Stimulated activated CD4-positive, alpha-beta T cell treated with anti-CD3 and anti-CD28 coated beads, Interleukin-15, amount 100 ng/mL, for 48 hours (primary cell): ENCODE data around the gene DHRS9.
"Not testable (repeated sequence)": the region's sequence is repeated elsewhere in the genome, so short reads cannot be mapped to it uniquely, and the experiment has no call there.

Experiments used
- DNase-seq, 2 donors: peaks; one replicate each; pipeline ENCODE4 v3.0.0-alpha.2; 2020; ENCODE audit warnings: low read depth in 2 of 2

Gene DHRS9

DNA sequence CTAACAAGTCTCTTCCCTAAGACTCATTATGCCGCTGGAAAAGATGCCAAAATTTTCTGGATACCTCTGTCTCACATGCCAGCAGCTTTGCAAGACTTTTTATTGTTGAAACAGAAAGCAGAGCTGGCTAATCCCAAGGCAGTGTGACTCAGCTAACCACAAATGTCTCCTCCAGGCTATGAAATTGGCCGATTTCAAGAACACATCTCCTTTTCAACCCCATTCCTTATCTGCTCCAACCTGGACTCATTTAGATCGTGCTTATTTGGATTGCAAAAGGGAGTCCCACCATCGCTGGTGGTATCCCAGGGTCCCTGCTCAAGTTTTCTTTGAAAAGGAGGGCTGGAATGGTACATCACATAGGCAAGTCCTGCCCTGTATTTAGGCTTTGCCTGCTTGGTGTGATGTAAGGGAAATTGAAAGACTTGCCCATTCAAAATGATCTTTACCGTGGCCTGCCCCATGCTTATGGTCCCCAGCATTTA lies 26.3 kb downstream of the DHRS9 start:
- no peak for DNase-seq

- no peak for DNase-seq
Observed at GRCh38 chr2:169104848-169105247, 35.5 kb downstream of the DHRS9 start.

GRCh38 chr2:169105476-169105875 lies 36.1 kb downstream of the DHRS9 start:
- no peak for DNase-seq

DNA sequence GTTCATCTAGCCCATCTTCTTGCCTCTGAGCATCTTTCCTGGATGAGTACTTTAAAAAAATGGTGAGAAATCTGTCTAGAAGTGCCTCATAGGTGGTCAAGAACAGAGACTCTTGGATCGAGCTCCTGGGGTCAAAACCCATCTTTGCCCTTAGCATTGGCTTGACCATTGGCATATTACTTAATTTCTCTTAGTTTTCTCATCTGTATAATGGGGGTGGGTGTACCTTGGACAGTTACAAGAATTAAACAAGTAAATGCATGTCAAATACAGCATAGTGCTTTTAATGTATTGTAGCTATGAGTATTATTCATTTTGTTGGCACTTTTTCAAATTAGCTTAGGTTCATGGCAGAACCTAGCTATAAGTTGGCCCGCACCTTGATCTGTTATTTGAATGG lies 36.8 kb downstream of the DHRS9 start:
- DNase-seq = no peak

GRCh38 chr2:169106563-169107545 lies 37.5 kb downstream of the DHRS9 start:
- no peak for DNase-seq

GRCh38 chr2:169107645-169108044 lies 38.3 kb downstream of the DHRS9 start:
- no peak for DNase-seq

DNA sequence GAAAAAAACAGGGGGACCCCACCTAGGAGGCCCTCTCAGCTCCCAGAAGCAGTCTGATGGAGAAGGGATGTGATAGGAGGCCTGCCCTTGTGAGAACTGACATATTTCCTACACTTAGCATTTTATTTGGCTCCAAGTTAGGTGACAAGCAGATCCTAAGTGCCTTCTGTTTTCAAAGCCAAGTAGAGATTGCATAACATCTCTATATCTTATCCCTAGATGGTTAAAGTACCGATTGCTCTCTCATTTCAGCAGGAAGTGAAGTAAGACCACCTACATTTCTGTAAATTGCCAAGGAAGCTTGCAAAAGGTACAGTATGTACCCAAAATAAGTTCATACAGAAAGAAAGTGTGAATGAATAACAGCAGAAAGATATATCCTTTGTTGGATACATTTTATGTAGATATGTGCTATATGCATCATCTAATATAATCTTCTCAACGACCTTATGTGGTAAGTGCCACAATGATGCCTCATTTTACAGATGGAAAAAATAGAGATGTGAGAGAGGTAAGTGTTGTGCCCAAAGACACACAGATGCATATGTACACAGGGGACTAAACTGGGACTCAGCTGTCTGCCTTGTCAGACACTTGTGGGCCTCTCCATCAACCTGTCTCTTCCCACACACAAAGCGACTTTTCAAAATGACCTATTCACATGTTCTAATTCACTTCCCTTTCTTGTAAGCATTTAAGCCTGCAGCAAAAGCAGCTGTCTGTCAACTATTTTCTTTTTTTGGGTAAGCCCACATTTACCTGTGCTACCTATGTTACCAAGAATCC lies 38.9 kb downstream of the DHRS9 start:
- DNase-seq = no peak

DNA sequence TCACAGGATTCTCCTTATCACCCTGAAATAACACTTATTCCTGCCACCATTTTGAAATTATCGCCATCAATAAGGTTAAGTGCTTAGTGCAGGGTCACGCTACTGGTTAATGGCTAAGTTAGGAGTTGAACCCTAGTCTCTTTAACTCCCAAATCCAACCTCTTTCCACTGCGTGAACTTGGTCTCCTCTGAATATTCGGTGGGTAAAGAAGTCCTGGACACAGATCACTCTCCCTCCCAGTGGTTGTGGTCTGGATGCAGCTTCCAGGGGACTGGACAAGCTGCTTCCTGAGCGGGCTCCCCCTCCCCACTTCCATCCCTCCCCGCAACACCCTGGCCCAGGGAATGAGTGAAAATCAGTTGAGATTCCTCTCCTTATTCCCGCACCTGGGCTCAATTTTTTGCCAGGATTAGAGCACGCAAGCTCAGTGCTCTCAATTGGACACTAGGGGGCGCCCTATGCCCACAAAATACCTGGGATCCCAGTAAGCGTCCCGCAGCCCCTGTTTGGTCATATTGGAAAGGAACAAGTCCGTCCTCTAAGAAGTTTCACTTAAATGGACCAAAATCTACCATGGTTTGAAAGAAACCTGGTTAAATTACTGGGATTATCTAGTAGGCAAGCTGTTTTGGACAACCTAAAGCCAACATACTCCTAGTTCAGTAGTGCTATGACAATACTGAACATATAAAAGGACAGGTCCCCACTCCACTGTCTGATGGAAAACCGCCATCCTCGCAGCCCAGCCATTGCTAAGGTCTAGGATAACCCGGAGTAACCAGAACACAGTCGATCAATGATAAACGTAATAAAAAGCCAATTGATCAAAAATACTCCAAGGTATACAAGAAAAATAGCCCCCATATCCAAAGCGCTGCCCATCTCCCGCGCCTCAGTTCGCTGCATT lies 40.4 kb downstream of the DHRS9 start:
- peak; percentile 44 to 70 for DNase-seq

DNA sequence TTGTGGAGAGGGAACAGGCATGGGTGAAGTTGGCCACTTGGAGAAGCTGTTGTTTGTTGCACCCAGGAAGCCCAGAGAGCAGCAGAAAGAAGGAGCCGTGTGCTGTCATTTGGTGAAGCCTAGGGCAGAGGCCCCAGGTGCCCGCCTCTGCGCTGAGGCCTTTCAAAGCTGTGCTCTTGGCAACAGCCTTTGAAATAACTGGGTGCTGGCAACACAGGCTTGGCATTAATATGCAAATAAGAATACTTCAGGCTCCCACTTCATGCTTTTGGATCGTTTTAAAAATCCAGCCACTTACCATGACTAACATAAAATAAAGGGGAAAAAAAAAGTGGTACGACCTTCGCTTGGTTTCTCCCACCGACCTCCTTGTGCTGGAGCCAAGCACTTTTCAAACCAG lies 41.1 kb downstream of the DHRS9 start:
- DNase-seq = no peak

GRCh38 chr2:169110916-169111315 lies 41.6 kb downstream of the DHRS9 start:
- DNase-seq = no peak

- no peak for DNase-seq
Observed at GRCh38 chr2:169112841-169113240, 43.5 kb downstream of the DHRS9 start.

DNA sequence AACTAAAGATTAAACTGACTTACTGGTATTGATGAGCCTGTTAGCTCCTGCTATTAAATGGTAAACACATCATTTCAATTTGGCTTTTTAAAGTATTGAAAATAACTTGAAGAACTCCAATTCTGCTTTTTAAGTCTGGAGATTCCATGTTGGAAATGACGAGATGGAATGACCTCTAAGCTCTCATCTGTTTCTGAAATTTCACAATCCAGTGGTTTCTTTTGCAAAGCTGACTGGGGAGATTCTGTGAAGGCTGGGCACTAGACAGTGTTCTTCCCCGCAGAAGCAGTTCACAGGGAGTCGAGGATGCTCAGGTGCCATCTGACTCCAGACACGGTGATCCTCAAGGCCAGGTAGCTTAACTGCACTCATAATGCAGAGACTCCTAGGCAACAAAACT lies 44.7 kb downstream of the DHRS9 start:
- no peak for DNase-seq

- no peak for DNase-seq
Observed at GRCh38 chr2:169116327-169116726, 47.0 kb downstream of the DHRS9 start.

- DNase-seq = no peak
Observed at GRCh38 chr2:169116993-169117392, 47.6 kb downstream of the DHRS9 start.

- no peak for DNase-seq
Observed at GRCh38 chr2:169118060-169118459, 48.7 kb downstream of the DHRS9 start.

DNA sequence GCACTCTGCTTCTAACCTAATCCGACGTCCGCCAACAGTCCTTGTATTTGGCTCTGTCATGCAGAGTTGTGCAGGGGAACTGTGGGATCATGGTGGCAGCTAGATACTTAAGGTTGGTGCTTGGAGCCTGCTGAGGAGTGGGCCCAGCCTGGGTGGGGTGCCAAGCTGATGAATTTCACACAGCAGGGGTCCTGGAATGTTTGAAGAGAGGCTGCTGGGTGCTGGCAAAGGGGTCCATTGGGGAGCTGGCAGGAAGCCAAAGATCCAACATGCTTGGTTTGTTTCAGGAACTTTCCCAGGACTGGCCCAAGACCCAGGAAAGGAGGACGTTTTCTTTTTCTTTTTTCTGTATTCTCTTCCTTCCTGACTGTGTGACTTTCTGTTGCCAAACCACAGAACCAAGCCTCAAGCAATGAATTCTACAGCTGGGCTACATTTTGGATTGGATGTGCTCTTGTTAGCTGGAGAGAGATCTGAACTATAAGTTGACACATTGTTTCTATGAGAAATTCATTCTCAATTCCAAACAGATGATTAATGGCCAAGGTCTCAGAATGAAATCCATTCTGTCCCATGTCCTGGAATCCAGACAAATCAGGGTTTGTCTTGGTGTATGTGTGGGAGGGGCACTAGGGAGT lies 49.9 kb downstream of the DHRS9 start:
- DNase-seq = no peak

GRCh38 chr2:169119851-169120250 lies 50.5 kb downstream of the DHRS9 start:
- no peak for DNase-seq

DNA sequence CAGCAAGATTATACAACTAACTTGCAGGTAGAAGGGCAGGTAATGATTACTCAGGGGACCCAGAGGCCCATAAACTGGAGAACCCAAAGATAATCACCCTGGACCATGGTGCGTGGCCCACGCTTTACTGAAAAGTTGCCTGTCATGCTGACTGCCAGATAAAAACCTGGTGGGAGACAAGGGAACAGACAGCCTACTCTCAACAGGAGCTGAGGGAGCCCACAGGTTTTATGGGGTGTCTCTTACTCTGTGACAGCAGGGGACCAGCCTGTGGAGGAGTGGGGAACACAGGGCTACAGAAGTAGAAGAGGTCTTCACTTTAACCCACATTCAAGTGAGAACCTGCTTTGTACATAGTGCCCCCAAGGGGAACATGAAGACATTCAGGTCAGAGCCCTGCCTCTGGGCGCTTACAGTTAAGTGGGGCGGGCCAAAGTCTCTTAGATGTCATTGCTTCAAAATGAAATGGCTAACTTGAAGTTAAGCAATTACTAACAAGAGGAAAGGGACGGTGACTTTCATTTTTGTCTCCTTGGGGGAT lies 60.4 kb downstream of the DHRS9 start:
- DNase-seq = no peak

GRCh38 chr2:169131587-169132512 lies 62.5 kb downstream of the DHRS9 start:
- no peak for DNase-seq

DNA sequence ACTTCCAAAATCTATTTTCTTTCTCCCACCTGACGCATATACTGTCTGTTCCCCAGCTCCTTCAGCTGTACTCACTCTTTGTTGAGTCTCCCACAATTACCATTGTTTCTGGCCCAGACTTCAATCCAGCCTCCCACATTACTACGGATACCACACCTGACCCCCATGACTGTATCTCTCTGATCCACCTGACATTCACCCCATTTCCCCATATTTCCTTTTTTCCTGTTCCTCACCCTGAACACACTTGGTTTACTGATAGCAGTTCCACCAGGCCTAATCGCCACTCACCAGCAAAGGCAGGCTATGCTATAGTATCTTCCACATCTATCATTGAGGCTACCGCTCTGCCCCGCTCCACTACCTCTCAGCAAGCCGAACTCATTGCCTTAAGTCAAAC lies 64.9 kb downstream of the DHRS9 start:
- not testable (repeated sequence) for DNase-seq
